ENCODE data around the gene B4GALT5.

B4GALT5 gene

DNA sequence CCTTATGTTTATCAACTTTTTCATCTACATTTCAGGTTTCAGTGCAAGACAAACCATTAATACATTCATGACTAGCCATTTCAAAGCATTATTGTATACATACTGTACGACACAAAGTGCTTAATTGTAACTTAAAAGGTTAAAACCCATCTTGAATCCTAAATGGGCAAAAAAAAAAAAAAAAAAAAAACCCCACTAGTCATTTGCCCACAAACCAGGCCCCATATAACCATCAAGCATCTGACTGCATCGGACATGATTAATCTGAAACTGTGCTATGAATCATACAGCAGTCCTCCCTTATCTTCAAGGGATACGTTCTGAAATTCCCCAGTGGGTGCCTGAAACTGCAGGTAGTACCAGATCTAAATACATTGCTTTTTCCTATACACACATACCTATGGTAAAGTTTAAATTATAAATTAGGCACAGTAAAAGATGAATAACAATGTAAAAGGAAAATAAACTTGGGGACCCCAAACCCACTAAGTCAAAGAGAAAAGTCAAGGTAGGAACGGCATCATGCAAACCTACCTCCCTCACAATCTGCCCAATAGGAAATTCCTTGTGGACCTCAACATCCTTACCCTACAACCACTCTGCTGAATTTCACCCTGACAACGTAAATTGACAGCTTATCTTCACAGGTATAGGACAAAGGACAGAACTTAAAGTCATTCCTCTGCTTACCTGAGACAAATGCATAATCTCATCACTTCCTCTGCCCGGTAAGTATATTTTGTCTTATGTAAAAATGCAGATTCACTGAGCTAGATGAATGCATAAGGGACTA lies 14.3 kb downstream of the B4GALT5 start:
- DNase-seq = no peak

GRCh38 chr20:49698477-49698876 lies 15.2 kb downstream of the B4GALT5 start:
- DNase-seq = no peak

- no peak for DNase-seq
Observed at GRCh38 chr20:49697071-49697470, 16.6 kb downstream of the B4GALT5 start.

DNA sequence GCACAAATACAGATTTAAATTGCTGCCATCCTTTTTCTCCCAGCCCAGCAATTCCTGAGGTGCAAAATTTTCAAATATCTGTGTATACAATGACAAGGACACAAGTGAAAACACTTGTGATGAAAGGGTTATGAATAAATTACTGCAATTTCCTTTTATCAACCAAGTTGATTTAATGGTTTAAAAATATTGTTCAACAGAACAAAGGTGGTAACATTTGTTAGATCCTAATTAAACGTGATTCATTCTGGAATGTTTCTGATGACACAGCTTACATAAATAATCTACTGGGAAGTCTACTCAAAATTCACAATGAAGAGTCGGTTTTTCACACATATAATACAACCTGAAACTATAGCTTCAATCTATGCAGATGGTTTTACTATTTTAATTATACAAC lies 17.1 kb downstream of the B4GALT5 start:
- no peak for DNase-seq

- no peak for DNase-seq
Observed at GRCh38 chr20:49695830-49696229, 17.8 kb downstream of the B4GALT5 start.

DNA sequence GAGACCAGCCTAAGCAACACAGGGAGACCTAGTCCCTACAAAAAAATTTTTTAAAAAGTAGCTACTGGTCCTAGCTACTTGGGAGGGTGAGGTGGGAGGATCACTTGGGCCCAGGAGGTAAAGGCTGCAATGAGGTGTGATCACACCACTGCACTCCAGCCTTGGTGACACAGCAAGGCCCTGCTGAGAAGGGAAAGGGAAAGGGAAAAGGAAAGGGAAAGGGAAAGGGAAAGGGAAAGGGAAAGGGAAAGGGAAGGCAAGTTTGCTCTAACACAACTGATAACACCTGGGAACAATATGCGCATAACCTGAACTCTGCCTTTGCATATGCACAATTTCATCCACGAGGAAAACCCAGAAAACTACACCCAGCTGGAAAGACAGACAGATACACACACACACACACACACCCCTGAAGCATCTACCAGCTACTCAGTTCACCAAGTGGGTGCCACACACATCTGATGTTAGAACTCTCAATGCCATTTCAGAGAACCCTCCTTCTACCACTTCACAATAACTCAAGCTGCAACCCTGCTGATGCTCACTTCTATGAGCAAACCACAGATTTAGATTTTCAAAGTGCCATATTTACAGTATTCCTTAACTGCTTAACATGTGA lies 19.1 kb downstream of the B4GALT5 start:
- no peak for DNase-seq

- DNase-seq = no peak
Observed at GRCh38 chr20:49693435-49694171, 20.1 kb downstream of the B4GALT5 start.

DNA sequence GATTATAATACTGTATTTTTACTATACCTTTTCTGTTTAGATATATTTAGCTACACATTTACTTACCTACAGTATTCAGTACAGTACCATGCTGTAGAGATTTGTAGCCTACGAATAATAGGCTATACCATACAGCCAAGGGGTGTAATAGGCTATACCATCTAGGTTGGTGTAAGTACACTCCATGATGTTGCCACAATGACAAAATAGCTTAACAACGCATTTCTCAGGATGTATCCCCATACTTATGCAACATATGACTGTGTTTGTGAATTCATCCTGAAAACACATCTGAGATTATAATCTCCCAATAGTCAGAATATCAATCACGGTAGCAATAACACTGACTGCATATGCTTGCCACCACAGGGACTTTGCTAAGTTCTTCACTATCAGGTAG lies 20.7 kb downstream of the B4GALT5 start:
- no peak for DNase-seq

- no peak for DNase-seq
Observed at GRCh38 chr20:49691818-49692568, 21.7 kb downstream of the B4GALT5 start.

- DNase-seq = no peak
Observed at GRCh38 chr20:49690899-49691620, 22.6 kb downstream of the B4GALT5 start.

DNA sequence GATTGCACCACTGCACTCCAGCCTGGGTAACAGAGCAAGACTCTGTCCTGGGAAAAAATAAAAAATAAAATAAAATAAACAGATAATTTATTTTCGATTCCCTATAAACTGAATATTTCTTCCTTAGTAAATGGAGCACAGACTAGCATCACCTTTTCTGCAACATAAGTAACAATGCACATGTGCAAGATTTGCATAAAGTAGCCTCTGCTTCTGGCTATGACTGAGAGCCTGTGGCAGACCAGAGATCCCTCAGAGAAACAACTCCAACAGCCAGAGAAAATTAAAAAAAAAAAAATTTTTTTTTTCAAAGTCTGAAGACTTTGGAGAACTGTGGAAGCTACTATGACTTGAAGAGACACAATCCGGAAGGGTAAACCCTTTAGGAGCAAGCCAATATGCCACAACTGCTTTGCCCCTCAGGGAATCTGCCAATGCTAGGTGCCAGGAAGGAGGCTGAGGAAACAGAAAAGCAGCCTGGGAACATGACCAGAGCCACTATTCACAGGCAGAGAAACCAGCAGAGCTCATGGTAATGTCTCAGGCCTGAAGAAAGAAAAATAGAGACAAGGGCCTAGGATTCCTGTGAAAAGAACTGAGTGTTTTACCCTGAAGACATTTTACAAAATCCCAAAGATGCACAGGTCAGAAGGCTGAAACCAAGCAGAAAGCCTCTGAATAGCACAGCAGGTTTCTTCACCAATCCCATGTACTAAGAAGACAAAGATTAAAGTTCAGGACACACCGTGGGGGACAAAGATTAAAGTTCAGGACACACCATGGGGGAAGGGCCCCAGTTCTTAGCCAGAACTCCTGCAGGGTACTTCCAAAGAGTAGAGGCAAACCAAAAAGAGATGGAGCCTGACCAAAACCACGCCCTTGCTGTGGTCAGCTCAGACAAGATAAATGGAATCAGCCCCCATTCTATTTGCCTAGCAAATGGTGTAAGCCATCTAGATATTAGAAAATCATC lies 25.8 kb downstream of the B4GALT5 start:
- no peak for DNase-seq

- no peak for DNase-seq
Observed at GRCh38 chr20:49685809-49686208, 27.9 kb downstream of the B4GALT5 start.

DNA sequence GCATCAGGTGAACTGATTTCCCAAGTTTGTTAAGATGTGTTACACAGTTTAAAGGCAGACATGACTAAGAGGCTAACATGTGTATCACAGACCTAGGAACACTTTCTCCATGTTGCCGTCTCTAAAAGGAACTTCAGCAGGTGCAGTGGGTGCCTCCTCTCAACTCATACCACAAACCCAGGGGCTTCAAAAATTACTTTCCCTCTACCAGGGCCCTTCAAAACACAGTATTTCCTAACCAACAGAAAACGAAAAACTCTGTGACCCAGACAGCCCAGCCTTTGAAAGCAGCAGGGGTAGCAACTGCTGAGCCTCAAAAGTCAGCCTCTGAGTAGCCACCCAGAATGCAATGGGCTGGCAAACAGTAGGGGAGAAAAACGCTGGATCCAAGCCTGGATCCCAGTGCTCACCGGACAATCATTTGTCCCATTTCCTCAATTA lies 28.5 kb downstream of the B4GALT5 start:
- no peak for DNase-seq

- DNase-seq = no peak
Observed at GRCh38 chr20:49684335-49684997, 29.2 kb downstream of the B4GALT5 start.

DNA sequence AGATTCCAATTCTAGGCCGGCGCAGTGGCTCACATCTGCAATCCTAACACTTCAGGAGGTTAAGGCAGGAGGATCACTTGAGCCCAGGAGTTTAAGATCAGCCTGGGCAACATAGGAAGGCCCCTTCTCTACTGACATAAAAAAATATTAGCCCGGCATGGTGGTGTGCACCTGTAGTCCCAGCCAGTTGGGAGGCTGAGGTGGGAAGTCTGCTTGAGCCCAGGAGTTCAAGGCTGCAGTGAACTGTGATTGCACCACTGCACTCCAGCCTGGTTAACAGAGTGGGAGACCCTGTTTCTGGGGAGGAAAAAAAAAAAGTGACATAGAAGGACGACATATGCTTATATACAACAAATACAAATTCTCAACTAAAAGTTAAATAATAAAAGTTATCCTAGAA lies 30.9 kb downstream of the B4GALT5 start:
- DNase-seq = no peak

DNA sequence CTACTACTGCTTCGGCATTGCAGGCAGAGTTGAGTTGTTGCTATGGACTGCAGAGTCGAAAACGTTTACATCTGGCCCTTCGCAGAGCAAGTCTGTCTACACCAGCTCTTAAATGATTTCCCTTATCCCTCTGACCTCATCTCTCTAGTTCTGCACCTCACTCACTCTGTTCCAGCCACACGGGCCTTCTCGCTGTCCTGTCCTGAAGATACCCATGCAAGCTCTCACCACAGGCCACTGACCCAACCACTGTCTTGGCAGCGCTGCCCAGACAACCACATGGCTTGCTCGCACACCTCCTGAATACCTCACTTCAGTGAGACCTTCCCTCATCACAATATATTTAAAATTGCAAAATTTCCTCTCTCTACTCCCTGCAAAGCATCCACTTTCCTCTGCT lies 31.4 kb downstream of the B4GALT5 start:
- DNase-seq = no peak

DNA sequence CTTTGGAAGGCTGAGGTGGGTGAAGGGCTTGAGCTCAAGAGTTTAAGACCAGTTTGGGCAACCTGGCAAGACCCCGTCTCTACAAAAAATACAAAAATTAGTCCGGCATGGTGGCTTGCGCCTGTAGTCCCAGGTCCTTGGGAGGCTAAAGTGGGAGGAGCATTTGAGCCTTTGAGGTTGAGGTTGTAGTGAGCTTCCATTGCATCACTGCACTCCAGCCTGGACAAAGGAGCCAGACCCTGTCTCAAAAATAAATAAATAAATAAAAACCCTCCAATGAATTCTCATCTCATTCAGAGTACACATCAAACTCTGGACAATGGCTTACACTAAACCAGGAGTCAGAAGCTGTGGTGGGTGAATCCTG lies 31.8 kb downstream of the B4GALT5 start:
- DNase-seq = no peak

DNA sequence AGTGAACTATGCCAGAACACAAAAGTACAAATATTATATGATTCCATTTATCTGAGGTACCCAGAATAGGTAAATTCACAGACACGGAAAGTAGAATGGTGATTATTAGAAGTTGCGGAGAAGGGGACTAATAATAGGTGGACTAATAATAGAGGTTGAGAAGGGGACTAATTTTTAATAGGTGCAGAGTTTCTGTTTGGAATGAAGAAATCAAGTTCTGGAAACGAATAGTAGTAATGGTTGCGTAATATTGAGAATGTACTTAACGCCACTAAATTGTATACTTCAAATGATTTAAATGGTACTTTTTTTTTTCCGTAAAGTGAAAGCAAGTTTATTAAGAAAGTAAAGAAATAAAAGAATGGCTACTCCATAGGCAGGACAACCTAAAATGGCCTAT lies 33.2 kb downstream of the B4GALT5 start:
- no peak for DNase-seq

DNA sequence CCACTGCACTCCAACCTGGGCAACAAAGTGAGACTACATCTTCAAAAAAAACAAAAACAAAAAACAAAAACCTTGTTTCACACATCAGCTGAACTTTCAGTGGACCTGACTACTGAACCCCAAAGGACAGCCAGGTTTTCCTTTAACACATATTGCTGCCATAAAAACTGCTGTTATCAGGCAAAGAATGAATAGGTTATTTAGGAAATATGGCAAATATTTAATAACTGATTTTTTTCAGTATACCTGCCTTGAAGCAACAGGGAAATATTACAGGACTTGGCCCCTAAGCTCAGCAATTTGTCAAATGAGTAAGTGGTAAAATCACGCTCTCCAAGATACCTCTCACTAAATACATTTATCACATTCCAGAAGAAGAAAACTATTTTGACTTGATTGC lies 34.0 kb downstream of the B4GALT5 start:
- DNase-seq = no peak
